Gastroesophageal sphincter (tissue), 3 donors: ENCODE data around the gene RNF11.

Experiments
- POLR2A ChIP-seq, 2 donors: fragments of 450-650 bp; IDR thresholded peaks; one replicate each; pipeline ENCODE4 v1.6.1; 2017; ENCODE audit warnings: antibody characterized with exemption in 2 of 2, mild to moderate bottlenecking in 2 of 2, moderate library complexity in 1 of 2
- TF ChIP-seq, protein P1 (sequence below), 4 experiments: fragments of 200-600 bp in 2 of 4; fragments of 450-650 bp in 2 of 4; sonication (generic) in 1 of 4; IDR thresholded peaks; one replicate each; pipeline ENCODE4 v1.5.1; 2017 to 2019; ENCODE audit warnings: antibody characterized with exemption in 4 of 4, mild to moderate bottlenecking in 2 of 4, moderate library complexity in 2 of 4

DNA sequence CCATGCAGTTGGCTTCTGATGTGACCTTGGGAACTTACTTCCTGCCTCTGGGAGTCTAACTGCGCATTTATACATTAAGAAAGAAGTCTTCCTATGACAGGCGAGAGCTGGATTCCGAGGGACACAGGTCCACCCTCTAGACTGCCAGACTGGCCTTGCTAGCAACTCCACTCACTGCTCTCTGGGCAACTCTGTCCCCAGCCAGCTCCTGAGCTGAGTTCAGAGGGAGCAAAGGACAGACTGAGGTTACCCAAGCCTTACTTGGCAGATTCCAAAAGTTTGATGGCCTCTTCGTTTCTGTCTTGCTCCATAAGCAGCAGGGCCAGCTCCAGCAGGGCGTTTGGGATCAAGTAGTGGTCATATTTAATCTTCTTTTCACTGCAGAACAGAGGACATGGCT is 52.5 kb downstream of the RNF11 start:
- TF ChIP-seq POLR2A (IDR thresholded peaks at IDR 0.05), result no peak
- TF ChIP-seq, protein P1, sequence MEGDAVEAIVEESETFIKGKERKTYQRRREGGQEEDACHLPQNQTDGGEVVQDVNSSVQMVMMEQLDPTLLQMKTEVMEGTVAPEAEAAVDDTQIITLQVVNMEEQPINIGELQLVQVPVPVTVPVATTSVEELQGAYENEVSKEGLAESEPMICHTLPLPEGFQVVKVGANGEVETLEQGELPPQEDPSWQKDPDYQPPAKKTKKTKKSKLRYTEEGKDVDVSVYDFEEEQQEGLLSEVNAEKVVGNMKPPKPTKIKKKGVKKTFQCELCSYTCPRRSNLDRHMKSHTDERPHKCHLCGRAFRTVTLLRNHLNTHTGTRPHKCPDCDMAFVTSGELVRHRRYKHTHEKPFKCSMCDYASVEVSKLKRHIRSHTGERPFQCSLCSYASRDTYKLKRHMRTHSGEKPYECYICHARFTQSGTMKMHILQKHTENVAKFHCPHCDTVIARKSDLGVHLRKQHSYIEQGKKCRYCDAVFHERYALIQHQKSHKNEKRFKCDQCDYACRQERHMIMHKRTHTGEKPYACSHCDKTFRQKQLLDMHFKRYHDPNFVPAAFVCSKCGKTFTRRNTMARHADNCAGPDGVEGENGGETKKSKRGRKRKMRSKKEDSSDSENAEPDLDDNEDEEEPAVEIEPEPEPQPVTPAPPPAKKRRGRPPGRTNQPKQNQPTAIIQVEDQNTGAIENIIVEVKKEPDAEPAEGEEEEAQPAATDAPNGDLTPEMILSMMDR (IDR thresholded peaks at IDR 0.05), result no peak
